ENCODE measurements around the gene PHF21A. TPM values are rescaled to one million over a fixed set of nuclear protein-coding genes. Genes with fewer than 3 reads are reported as not detected.

Gene PHF21A
- total and polyA plus RNA-seq, 2 of the 13 experiments (the other 11 are each of a cell fraction or from before 2014, with no cell fraction given): 4.1 to 34.6 TPM

GRCh38 chr11:45918331-45918941 is 202.8 kb downstream of the PHF21A start (continued):
- TF ChIP-seq ZGPAT (CRISPR knock-in tag; IDR thresholded peaks at IDR 0.05): no peak; the same call in 1 of the 2 replicates
- TF ChIP-seq ZBTB21 (CRISPR knock-in tag; IDR thresholded peaks at IDR 0.05): no peak
- TF ChIP-seq ZNF7 (CRISPR knock-in tag; IDR thresholded peaks at IDR 0.05): no peak
- no peak for TF ChIP-seq ZNF329 (CRISPR knock-in tag; IDR thresholded peaks at IDR 0.05; ENCODE audit: low read depth)
- no peak for TF ChIP-seq SP1 (IDR thresholded peaks at IDR 0.05)
- peak; percentile 59 for TF ChIP-seq SP1 (CRISPR knock-in tag; IDR thresholded peaks at IDR 0.05)
- no peak for TF ChIP-seq TCF7 (IDR thresholded peaks at IDR 0.05; ENCODE audit: low read depth)
- TF ChIP-seq NFRKB (IDR thresholded peaks at IDR 0.05): no peak
- no peak for TF ChIP-seq JUN (CRISPR knock-in tag; IDR thresholded peaks at IDR 0.05)
- no peak for TF ChIP-seq ZFP82 (CRISPR knock-in tag; IDR thresholded peaks at IDR 0.05; ENCODE audit: borderline replicate concordance)
- no peak for TF ChIP-seq ZNF605 (CRISPR knock-in tag; IDR thresholded peaks at IDR 0.05)
- no peak for TF ChIP-seq PLSCR1 (CRISPR knock-in tag; IDR thresholded peaks at IDR 0.05; ENCODE audit: borderline replicate concordance)
- no peak for TF ChIP-seq ZNF510 (CRISPR knock-in tag; IDR thresholded peaks at IDR 0.05; ENCODE audit: low read depth)
- TF ChIP-seq TIGD3 (CRISPR knock-in tag; IDR thresholded peaks at IDR 0.05; ENCODE audit: borderline replicate concordance): no peak
- no peak for TF ChIP-seq HOXA5 (CRISPR knock-in tag; IDR thresholded peaks at IDR 0.05)
- no peak for TF ChIP-seq EED (CRISPR knock-in tag; IDR thresholded peaks at IDR 0.05)
- no peak for TF ChIP-seq MLXIP (CRISPR knock-in tag; IDR thresholded peaks at IDR 0.05; ENCODE audit: borderline replicate concordance)
- no peak for TF ChIP-seq THAP8 (CRISPR knock-in tag; IDR thresholded peaks at IDR 0.05; ENCODE audit: borderline replicate concordance)
- TF ChIP-seq PHF21A (CRISPR knock-in tag; IDR thresholded peaks at IDR 0.05): peak; percentile 30; the same call in 1 of the 2 replicates
- TF ChIP-seq ZFP37 (CRISPR knock-in tag; IDR thresholded peaks at IDR 0.05; ENCODE audit: borderline replicate concordance): no peak
- no peak for TF ChIP-seq KLF13 (CRISPR knock-in tag; IDR thresholded peaks at IDR 0.05)
- no peak for TF ChIP-seq SOX6 (IDR thresholded peaks at IDR 0.05)
- peak; percentile 49 for TF ChIP-seq SOX6 (CRISPR knock-in tag; IDR thresholded peaks at IDR 0.05)
- TF ChIP-seq ZNF580 (CRISPR knock-in tag; IDR thresholded peaks at IDR 0.05; ENCODE audit: borderline replicate concordance, low read depth): no peak; the same call in 1 of the 2 replicates
- TF ChIP-seq TSC22D2 (CRISPR knock-in tag; IDR thresholded peaks at IDR 0.05; ENCODE audit: borderline replicate concordance): no peak
